ENCODE results near the gene AMBRA1. TPM values are rescaled to one million over a fixed set of nuclear protein-coding genes. Genes with fewer than 3 reads are reported as not detected.

AMBRA1 gene
- polyA plus RNA-seq, 1 of the 3 experiments (the other 2 are of a cell fraction): 10.4 TPM

- Histone ChIP-seq H3K79me2 (ENCODE audit: insufficient read depth) (peaks cover 66% of the 10 kb centered on the region), H3K4me1 (ENCODE audit: control insufficient read depth in 1 of 2, insufficient read depth in 2 of 2, low read depth in 1 of 2, low read length in 1 of 2) (peaks cover 13 to 26% of the 10 kb centered on the region in 2 experiments; a peak in 3 of 4 replicates), H3K4me2 (no peak overlapping the region; the same call in 1 of the 2 replicates), H3K9me3 (no peaks in the 10 kb centered on the region), H3K9ac (no peak overlapping the region), H3K9me2 (no peaks in the 10 kb centered on the region), H3K27me3 (ENCODE audit: insufficient read depth) (no peaks in the 10 kb centered on the region), H2AFZ (ENCODE audit: low read depth) (no peak overlapping the region), H3K4me3 (ENCODE audit: low read depth in 2 of 2, low read length in 1 of 2) (no peak overlapping the region), H3K36me3 (replicated peaks in 1 of 2; ENCODE audit: control insufficient read depth in 1 of 2, insufficient read depth in 2 of 2, low read length in 1 of 2) (peaks cover 0 to 12% of the 10 kb centered on the region in 2 experiments), H3K27ac (ENCODE audit: low read depth in 2 of 2, low read length in 1 of 2) (peak overlapping the region; percentile 52 to 96; a peak in 3 of 4 replicates), H4K20me1 (ENCODE audit: insufficient read depth) (peaks cover 29% of the 10 kb centered on the region), H3F3A (replicated peaks; ENCODE audit: insufficient read depth) (peaks cover 7% of the 10 kb centered on the region)
- peak; percentile 75 for DNase-seq
- WGBS (ENCODE audit: low lambda C conversion rate): 28% methylated on average over 3 of the region's 3 CpGs
- ChIA-PET CTCF (interaction anchor here (0.6 to 2.4 kb wide), 10 partner anchors 10 to 147 kb away, joined by 3 to 8 read pairs (median 4); partner anchors contain the start of gene CHRM4), POLR2A (interaction anchor here (0.8 to 1.1 kb wide), 3 partner anchors 10 to 80 kb away, joined by 3 to 7 read pairs (median 3); partner anchors contain the start of gene AMBRA1)
- no peak for TF ChIP-seq SIN3A (IDR thresholded peaks at IDR 0.05; ENCODE audit: borderline replicate concordance, low read depth, low read length)
- peak; percentile 76 for TF ChIP-seq CHD2 (IDR thresholded peaks at IDR 0.05; ENCODE audit: low read length, partially characterized antibody)
- no peak for TF ChIP-seq ELF1 (IDR thresholded peaks at IDR 0.05)
- no peak for TF ChIP-seq NRF1 (IDR thresholded peaks at IDR 0.05; ENCODE audit: low read depth, low read length)
- no peak; the same call in 1 of the 2 replicates for TF ChIP-seq FOXJ3 (CRISPR knock-in tag; IDR thresholded peaks at IDR 0.05)
- TF ChIP-seq GABPA (IDR thresholded peaks at IDR 0.05; ENCODE audit: low read depth): no peak
- TF ChIP-seq MAX (IDR thresholded peaks at IDR 0.05; ENCODE audit: low read depth): no peak
- no peak for TF ChIP-seq SMC3 (IDR thresholded peaks at IDR 0.05; ENCODE audit: low read depth, low read length)
- TF ChIP-seq TCF12 (IDR thresholded peaks at IDR 0.05): peak; percentile 80
- TF ChIP-seq RXRA (IDR thresholded peaks at IDR 0.05; ENCODE audit: borderline replicate concordance, low read depth): no peak
- no peak for TF ChIP-seq YY1 (IDR thresholded peaks at IDR 0.05; ENCODE audit: low read depth)
- peak; percentile 43; the same call in 1 of the 2 replicates for TF ChIP-seq TEAD4 (IDR thresholded peaks at IDR 0.05; ENCODE audit: borderline replicate concordance, insufficient read depth)
- TF ChIP-seq GATA2 (CRISPR knock-in tag; IDR thresholded peaks at IDR 0.05): peak; percentile 61
- no peak for TF ChIP-seq JUND (IDR thresholded peaks at IDR 0.05)
- TF ChIP-seq FOSL2 (IDR thresholded peaks at IDR 0.05; ENCODE audit: borderline replicate concordance, low read depth): no peak
- TF ChIP-seq, protein P1, sequence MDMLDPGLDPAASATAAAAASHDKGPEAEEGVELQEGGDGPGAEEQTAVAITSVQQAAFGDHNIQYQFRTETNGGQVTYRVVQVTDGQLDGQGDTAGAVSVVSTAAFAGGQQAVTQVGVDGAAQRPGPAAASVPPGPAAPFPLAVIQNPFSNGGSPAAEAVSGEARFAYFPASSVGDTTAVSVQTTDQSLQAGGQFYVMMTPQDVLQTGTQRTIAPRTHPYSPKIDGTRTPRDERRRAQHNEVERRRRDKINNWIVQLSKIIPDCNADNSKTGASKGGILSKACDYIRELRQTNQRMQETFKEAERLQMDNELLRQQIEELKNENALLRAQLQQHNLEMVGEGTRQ (IDR thresholded peaks at IDR 0.05; ENCODE audit: borderline replicate concordance, low read depth, low read length): 0 out of 2 replicates have a peak, but pooled peaks have one; percentile 40
- TF ChIP-seq EZH2phosphoT487 (IDR thresholded peaks at IDR 0.05; ENCODE audit: borderline replicate concordance, low read depth): no peak
- TF ChIP-seq, protein P2, sequence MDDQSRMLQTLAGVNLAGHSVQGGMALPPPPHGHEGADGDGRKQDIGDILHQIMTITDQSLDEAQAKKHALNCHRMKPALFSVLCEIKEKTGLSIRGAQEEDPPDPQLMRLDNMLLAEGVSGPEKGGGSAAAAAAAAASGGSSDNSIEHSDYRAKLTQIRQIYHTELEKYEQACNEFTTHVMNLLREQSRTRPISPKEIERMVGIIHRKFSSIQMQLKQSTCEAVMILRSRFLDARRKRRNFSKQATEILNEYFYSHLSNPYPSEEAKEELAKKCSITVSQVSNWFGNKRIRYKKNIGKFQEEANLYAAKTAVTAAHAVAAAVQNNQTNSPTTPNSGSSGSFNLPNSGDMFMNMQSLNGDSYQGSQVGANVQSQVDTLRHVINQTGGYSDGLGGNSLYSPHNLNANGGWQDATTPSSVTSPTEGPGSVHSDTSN (IDR thresholded peaks at IDR 0.05): peak; percentile 45
- TF ChIP-seq, protein P3, sequence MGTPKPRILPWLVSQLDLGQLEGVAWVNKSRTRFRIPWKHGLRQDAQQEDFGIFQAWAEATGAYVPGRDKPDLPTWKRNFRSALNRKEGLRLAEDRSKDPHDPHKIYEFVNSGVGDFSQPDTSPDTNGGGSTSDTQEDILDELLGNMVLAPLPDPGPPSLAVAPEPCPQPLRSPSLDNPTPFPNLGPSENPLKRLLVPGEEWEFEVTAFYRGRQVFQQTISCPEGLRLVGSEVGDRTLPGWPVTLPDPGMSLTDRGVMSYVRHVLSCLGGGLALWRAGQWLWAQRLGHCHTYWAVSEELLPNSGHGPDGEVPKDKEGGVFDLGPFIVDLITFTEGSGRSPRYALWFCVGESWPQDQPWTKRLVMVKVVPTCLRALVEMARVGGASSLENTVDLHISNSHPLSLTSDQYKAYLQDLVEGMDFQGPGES (IDR thresholded peaks at IDR 0.05; ENCODE audit: low read depth, low read length): no peak
- TF ChIP-seq FOXM1 (IDR thresholded peaks at IDR 0.05; ENCODE audit: low read depth): no peak
- no peak for TF ChIP-seq ZBTB33 (IDR thresholded peaks at IDR 0.05; ENCODE audit: borderline replicate concordance, low read depth)
- TF ChIP-seq MXI1 (IDR thresholded peaks at IDR 0.05; ENCODE audit: low read depth, low read length): peak; percentile 73
- no peak for TF ChIP-seq RFX5 (IDR thresholded peaks at IDR 0.05; ENCODE audit: low read length)
- TF ChIP-seq TAF1 (IDR thresholded peaks at IDR 0.05; ENCODE audit: borderline replicate concordance, low read depth, low read length): no peak
- TF ChIP-seq USF1 (IDR thresholded peaks at IDR 0.05; ENCODE audit: borderline replicate concordance, low read depth): peak; percentile 76; the same call in 1 of the 2 replicates
- peak; percentile 53; the same call in 1 of the 2 replicates for TF ChIP-seq POLR2AphosphoS5 (IDR thresholded peaks at IDR 0.05; ENCODE audit: low read depth, low read length)
- peak; percentile 90 for TF ChIP-seq NFIC (IDR thresholded peaks at IDR 0.05; ENCODE audit: borderline replicate concordance)
- TF ChIP-seq MEF2A (IDR thresholded peaks at IDR 0.05; ENCODE audit: borderline replicate concordance, low read depth): no peak
- TF ChIP-seq EP300 (IDR thresholded peaks at IDR 0.05; ENCODE audit: borderline replicate concordance in 1 of 2, low read depth in 1 of 2, low read length in 1 of 2): peak in 1 of 2 experiments; percentile 95; a peak in 2 of 4 replicates
Measured at GRCh38 chr11:46513934-46514342, 79.9 kb downstream of the AMBRA1 start.
